Neural progenitor cell (in vitro differentiated cells): ENCODE data around the gene KLF4.

Experiments
- CTCF ChIP-seq: fragments of 200-600 bp; sonication (generic); IDR thresholded peaks from 2 replicates; pipeline ENCODE4 v1.5.1; 2017; ENCODE audit warnings: antibody characterized with exemption, mild to moderate bottlenecking
- EZH2 ChIP-seq: fragments of 200-600 bp; sonication (generic); IDR thresholded peaks from 2 replicates; pipeline ENCODE4 v1.6.1; 2017; ENCODE audit warnings: antibody characterized with exemption, mild to moderate bottlenecking, moderate library complexity

GRCh38 chr9:107536462-107536861 is 46.9 kb upstream of the KLF4 start:
- TF ChIP-seq EZH2 (no peak), CTCF (no peak)
